ENCODE data around the gene LBX2. TPM values are rescaled to one million over a fixed set of nuclear protein-coding genes. Genes with fewer than 3 reads are reported as not detected.

LBX2 gene
- total RNA-seq, 1 donor from 2014 or later, result 0.43 TPM

GRCh38 chr2:74510272-74510671, 10.9 kb upstream of the LBX2 start:
- intact Hi-C loops (cut with DNase I), result no loop called here
- DNase-seq (ENCODE audit: missing footprints) (no peak), ATAC-seq (no peak)

- DNase-seq (ENCODE audit: missing footprints) (peak; percentile 73), ATAC-seq (no peak)
- intact Hi-C loops (cut with DNase I), result loop anchor here (2.0 to 10.0 kb wide), 2 partner anchors 21 to 147 kb away; partner anchors contain the start of genes AUP1, HTRA2 and SEMA4F
These were observed 8.6 kb upstream of the LBX2 start for GRCh38 chr2:74507926-74508520.

- DNase-seq (ENCODE audit: missing footprints) (peak; percentile 99), ATAC-seq (peak; percentile 96)
- intact Hi-C loops (cut with DNase I), result loop anchor here (2.0 to 10.0 kb wide), 2 partner anchors 21 to 147 kb away; partner anchors contain the start of genes AUP1, HTRA2 and SEMA4F
These were observed 7.9 kb upstream of the LBX2 start, which contains the start of gene PCGF1 for GRCh38 chr2:74507145-74507925. PCGF1 (minus strand) TSS chr2:74507695; CDS start chr2:74507668, 27 bp downstream.

GRCh38 chr2:74505448-74506246, 6.2 kb upstream of the LBX2 start:
- DNase-seq (ENCODE audit: missing footprints), result peak; percentile 56
- ATAC-seq, result no peak
- intact Hi-C loops (cut with DNase I), result loop anchor here (2.0 to 10.0 kb wide), 2 partner anchors 23 to 149 kb away; partner anchors contain the start of genes AUP1, HTRA2 and SEMA4F

GRCh38 chr2:74504591-74504990, 5.2 kb upstream of the LBX2 start:
- intact Hi-C loops (cut with DNase I), result loop anchor here (5.0 to 10.0 kb wide), 2 partner anchors 83 to 150 kb away; partner anchors contain the start of gene SEMA4F
- ATAC-seq (no peak), DNase-seq (ENCODE audit: missing footprints) (no peak)

DNA sequence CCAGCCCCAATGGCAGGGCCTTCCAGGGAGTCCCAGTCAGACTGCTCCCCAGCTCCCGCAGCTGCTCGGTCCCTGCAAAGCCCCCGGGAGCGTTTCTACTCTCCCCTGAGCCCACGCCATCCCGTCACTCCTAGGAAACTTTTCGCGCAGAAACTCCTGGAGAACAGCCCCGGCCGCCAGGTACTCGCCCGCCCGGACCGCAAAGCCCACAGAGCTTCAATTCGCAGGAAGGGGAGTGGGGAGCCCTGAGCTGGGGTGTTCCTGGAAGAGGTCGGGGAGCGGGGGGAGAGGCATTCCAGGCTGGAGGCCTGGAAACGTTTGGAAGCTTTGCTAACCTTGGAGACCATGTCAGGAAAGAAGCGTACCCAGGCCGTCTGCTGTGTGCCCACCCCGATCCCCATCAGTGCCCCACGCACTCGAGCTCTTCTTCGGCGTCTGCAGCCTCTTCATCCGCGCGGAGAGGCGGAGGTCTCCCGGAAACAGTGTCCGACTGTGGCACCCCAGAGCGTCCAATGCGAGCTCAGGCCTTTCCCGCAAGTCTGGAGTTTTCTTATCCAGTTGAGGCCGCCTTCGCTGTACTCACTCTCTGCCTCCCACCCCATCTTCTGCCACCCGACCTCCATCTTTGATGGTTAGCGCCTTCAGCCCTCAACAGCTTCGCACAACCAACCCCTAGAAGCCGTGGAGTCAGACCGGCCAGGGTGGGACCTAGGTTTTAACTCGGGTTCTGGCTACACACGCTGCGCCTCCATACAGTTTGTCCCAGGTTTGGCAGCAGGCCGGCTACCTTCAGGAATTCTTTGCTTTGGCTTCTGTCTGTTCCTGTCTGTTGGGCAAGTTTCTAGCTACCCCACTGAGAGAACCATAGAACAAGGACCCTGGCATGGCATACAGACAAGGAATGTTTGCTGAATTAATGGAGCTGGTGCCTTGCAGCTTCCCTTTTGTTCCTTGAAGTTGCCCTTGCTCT, 4.4 kb upstream of the LBX2 start:
- peak; percentile 52 for DNase-seq (ENCODE audit: missing footprints)
- intact Hi-C loops (cut with DNase I), result loop anchor here (5.0 to 10.0 kb wide), 2 partner anchors 84 to 151 kb away; partner anchors contain the start of gene SEMA4F
- no peak for ATAC-seq

GRCh38 chr2:74502720-74503505, 3.5 kb upstream of the LBX2 start:
- intact Hi-C loops (cut with DNase I), result loop anchor here (5.0 to 10.0 kb wide), 2 partner anchors 84 to 152 kb away; partner anchors contain the start of gene SEMA4F

DNA sequence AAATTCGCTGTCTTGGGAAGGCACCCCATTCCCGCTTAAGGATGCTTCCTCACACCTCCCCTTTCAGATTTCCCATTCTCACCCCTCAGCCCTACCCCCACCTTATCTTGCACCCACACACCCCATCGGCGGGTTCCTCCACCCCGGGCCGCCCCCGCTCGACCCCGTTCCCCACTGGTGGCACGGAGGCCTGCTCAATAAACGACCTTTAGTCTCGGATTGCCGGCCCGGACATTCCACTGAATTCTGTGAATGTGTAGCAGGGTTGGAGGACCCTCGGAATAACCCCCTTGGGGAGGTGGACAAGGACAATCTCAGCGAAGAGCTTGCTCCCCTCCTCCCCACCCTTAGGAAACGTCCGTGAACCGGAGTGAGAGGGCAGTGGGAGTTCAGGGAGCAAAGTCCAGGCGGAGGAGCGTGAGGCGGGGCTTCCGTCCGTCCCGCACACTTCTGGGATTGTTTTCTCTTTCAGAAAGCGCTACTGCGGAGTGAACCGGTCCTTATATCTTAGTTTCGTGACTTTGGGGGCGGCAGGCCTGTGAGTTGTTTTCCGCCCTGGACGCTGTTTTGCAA, 2.8 kb upstream of the LBX2 start:
- ATAC-seq (no peak), DNase-seq (ENCODE audit: missing footprints) (peak; percentile 65)
- intact Hi-C loops (cut with DNase I), result loop anchor here (5.0 to 10.0 kb wide), 2 partner anchors 85 to 153 kb away; partner anchors contain the start of gene SEMA4F

More at GRCh38 chr2:74502720-74503505, 3.5 kb upstream of the LBX2 start:
- ATAC-seq (peak; percentile 73), DNase-seq (ENCODE audit: missing footprints) (peak; percentile 90)

DNA sequence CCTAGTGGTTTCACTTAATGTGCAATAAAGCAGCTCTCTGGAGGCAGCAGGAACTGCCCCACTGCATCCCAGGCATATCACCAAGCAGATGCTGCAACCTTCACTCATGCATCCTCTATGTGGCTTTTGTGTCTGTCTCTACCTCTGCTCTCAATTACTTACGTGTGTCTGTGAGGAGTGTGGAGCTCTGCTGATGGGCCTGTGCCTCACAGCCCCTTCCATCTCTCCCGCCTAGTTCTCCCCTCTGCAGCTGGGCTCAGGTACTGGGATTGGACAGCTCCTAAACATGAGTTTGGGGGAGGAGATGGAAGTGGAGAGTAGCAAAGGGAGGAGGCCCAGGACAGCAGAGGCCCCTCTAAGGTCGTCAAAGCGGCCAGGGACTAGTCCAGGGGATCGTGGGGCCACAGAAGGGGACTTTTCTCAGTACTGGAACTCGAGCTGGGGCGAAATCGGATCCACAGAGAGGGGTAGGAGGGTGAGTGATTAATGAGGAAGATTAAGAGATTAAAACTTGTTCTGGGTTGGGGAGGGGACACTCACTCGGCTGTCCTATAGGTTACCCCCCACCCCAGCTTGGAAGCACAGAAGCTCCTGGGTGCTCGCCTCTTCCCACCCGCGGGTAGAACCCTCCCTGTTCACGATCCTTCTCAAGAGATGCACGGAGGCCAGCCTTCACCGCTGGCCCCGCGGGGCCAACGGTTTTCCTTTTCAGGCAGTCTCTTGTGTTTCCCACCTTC, 2.1 kb upstream of the LBX2 start:
- DNase-seq (ENCODE audit: missing footprints) (no peak), ATAC-seq (no peak)
- intact Hi-C loops (cut with DNase I), result loop anchor here (5.0 to 10.0 kb wide), 2 partner anchors 86 to 153 kb away; partner anchors contain the start of gene SEMA4F

DNA sequence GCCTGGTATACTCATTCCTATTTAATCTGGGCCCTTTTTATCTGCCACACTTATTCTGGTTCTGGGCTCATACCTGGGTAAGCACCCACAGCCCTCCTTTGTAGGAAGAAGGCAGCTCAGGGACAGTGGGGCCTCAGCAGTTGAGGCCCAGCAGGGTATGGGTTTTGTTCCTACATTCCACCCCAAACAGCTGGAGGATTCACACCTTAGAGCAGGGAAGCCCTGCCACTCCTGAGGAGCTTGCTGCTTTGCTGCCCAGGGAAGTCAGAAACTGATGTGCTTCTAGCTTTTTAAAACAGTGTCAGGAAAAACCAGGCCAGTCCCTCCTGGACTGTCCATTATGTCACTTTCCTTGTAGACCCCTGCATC, 1.2 kb upstream of the LBX2 start:
- DNase-seq (ENCODE audit: missing footprints) (no peak), ATAC-seq (no peak)
- intact Hi-C loops (cut with DNase I), result loop anchor here (5.0 to 10.0 kb wide), 2 partner anchors 87 to 154 kb away; partner anchors contain the start of gene SEMA4F

GRCh38 chr2:74499940-74500577, 656 bp upstream of the LBX2 start:
- ATAC-seq (no peak), DNase-seq (ENCODE audit: missing footprints) (peak; percentile 50)
- intact Hi-C loops (cut with DNase I), result loop anchor here (5.0 to 10.0 kb wide), 2 partner anchors 87 to 155 kb away; partner anchors contain the start of gene SEMA4F

GRCh38 chr2:74498500-74499266, 720 bp downstream of the LBX2 start:
- no peak for ATAC-seq
- intact Hi-C loops (cut with DNase I), result no loop called here

GRCh38 chr2:74497777-74498499, 1.5 kb downstream of the LBX2 start:
- no peak for ATAC-seq
- peak; percentile 46 for DNase-seq (ENCODE audit: missing footprints)
- intact Hi-C loops (cut with DNase I), result no loop called here

More at GRCh38 chr2:74498500-74499266, 720 bp downstream of the LBX2 start:
- peak; percentile 56 for DNase-seq (ENCODE audit: missing footprints)

All from Right ventricle myocardium inferior (tissue), 1 donor.